RWPE1 (cell line): ENCODE results near the gene TMPRSS11B.
"Not testable (repeated sequence)": the region's sequence is repeated elsewhere in the genome, so short reads cannot be mapped to it uniquely, and the experiment has no call there.

Experiments used
- CTCF ChIA-PET: fragments of 350-600 bp; sonication (Branson Sonifier 250); formaldehyde crosslinking; extraction: SDS; loops from one replicate; lab custom pipeline; 2021; lab: Yijun Ruan, JAX
- POLR2A ChIA-PET: fragments of 400-600 bp; formaldehyde crosslinking; extraction: SDS; loops from one replicate; lab custom pipeline; 2020; ENCODE audit warnings: antibody characterized with exemption; ENCODE audit not compliant: low non-redundant PET; lab: Yijun Ruan, JAX
- DNase-seq: peaks from one replicate; pipeline ENCODE4 v3.0.0; 2012; ENCODE audit warnings: low spot score
- H3K27ac ChIP-seq: fragments of 450-650 bp; 2 replicates; pipeline ENCODE4 v1.5.1; 2017
- CTCF ChIP-seq: fragments of 450-650 bp; conservative IDR thresholded peaks from 2 replicates; pipeline ENCODE4 v1.5.1; 2017; ENCODE audit warnings: low read depth, mild to moderate bottlenecking

TMPRSS11B gene

GRCh38 chr4:68240620-68241019 lies 4.9 kb downstream of the TMPRSS11B start:
- DNase-seq, result no peak
- ChIA-PET POLR2A (no interaction called here), CTCF (interaction anchor here (0.7 kb wide), 1 partner anchor 31 kb away, joined by 3 read pairs; no protein-coding TSS in a partner anchor)
- TF ChIP-seq CTCF, result no peak
- H3K27ac ChIP-seq, result no peak overlapping the region

- no peak for TF ChIP-seq CTCF
- ChIA-PET POLR2A (no interaction called here), CTCF (interaction anchor here (0.5 kb wide), 1 partner anchor 15 kb away, joined by 4 read pairs; no protein-coding TSS in a partner anchor)
- H3K27ac ChIP-seq, result no peak overlapping the region
- no peak for DNase-seq
Measured at GRCh38 chr4:68228568-68228967, 16.9 kb downstream of the TMPRSS11B start.

DNA sequence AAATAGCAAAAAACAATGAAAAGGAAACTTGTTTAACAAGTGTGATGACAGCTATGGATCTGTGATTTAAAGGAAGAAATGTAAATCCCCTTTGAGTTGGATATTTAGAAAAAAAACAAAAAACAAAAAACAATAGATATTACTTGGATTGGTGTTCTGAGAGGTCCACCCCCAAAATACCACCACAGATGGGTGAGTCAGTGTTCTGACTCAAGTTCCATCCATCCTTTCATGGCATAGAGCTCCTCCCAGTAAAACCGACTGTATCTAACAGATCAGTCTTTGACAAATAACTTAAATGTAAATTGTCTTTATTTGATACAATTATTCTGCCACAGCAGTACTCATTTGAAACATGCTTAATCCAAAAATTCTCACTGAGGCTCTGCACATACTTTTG lies 27.4 kb downstream of the TMPRSS11B start:
- TF ChIP-seq CTCF, result no peak
- CTCF ChIA-PET, result interaction anchor here (0.7 to 0.8 kb wide), 2 partner anchors 71 to 567 kb away, joined by 3 to 4 read pairs; no protein-coding TSS in a partner anchor
- no peak for DNase-seq
- POLR2A ChIA-PET, result no interaction called here
- H3K27ac ChIP-seq, result no peak overlapping the region

- POLR2A ChIA-PET, result no interaction called here
- CTCF ChIA-PET, result interaction anchor here (0.7 kb wide), 1 partner anchor 34 kb away, joined by 4 read pairs; no protein-coding TSS in a partner anchor
- H3K27ac ChIP-seq, result no peak overlapping the region
- no peak for TF ChIP-seq CTCF
- DNase-seq, result no peak
Measured at GRCh38 chr4:68216501-68216900, 29.0 kb downstream of the TMPRSS11B start.

GRCh38 chr4:68209003-68209402 lies 36.5 kb downstream of the TMPRSS11B start:
- DNase-seq, result no peak
- TF ChIP-seq CTCF, result no peak
- CTCF ChIA-PET, result interaction anchor here (0.7 kb wide), 1 partner anchor 20 kb away, joined by 3 read pairs; no protein-coding TSS in a partner anchor
- POLR2A ChIA-PET, result no interaction called here
- H3K27ac ChIP-seq, result no peak overlapping the region

GRCh38 chr4:68194305-68194704 lies 51.2 kb downstream of the TMPRSS11B start:
- CTCF ChIA-PET, DNase-seq, H3K27ac ChIP-seq, POLR2A ChIA-PET: not testable (repeated sequence)

GRCh38 chr4:68193194-68193593 lies 52.3 kb downstream of the TMPRSS11B start:
- no peak overlapping the region for H3K27ac ChIP-seq
- TF ChIP-seq CTCF, result no peak
- ChIA-PET CTCF (interaction anchor here (0.7 kb wide), 2 partner anchors 179 to 204 kb away, joined by 3 read pairs; no protein-coding TSS in a partner anchor), POLR2A (no interaction called here)
- no peak for DNase-seq
